Heart right ventricle (tissue), 16 donors: ENCODE data around the gene NOTCH4. TPM values are rescaled to one million over a fixed set of nuclear protein-coding genes. Genes with fewer than 3 reads are reported as not detected.
A peak's percentile ranks its signal among the peaks of the same experiment; 100 is the strongest.
"Not testable (repeated sequence)": the region's sequence is repeated elsewhere in the genome, so short reads cannot be mapped to it uniquely, and the experiment has no call there.

ENCODE experiments used
- ATAC-seq, 8 donors: fragments of 200-7000 bp; cut with Tn5 transposase; one replicate each; pipeline ENCODE4 v1.9.1; 2020; ENCODE audit warnings: mild to moderate bottlenecking in 8 of 8, moderate library complexity in 8 of 8, moderate number of reproducible peaks in 1 of 8
- DNase-seq, 2 donors: peaks; one replicate each; pipeline ENCODE4 v3.0.0-alpha.2; 2020
- H3K27ac ChIP-seq, 10 donors: fragments of 200-600 bp; sonication (generic) in 2 of 10; one replicate each; pipeline versions ENCODE4 v1.5.0 to v1.8.0; 2020 to 2022; ENCODE audit warnings: mild to moderate bottlenecking in 3 of 10
- H3K27me3 ChIP-seq, 7 donors: fragments of 200-600 bp; one replicate each; pipeline ENCODE4 v1.8.0; 2021 to 2022; ENCODE audit warnings: mild to moderate bottlenecking in 2 of 7
- H3K36me3 ChIP-seq, 9 donors: fragments of 200-600 bp; sonication (generic) in 1 of 9; one replicate each; pipeline versions ENCODE4 v1.5.0 to v1.8.0; 2020 to 2022; ENCODE audit warnings: mild to moderate bottlenecking in 2 of 9
- H3K4me1 ChIP-seq, 9 donors: fragments of 200-600 bp; sonication (generic) in 1 of 9; one replicate each; pipeline versions ENCODE4 v1.5.0 to v1.8.0; 2020 to 2022; ENCODE audit warnings: mild to moderate bottlenecking in 4 of 9
- H3K4me3 ChIP-seq, 10 donors: fragments of 200-600 bp; sonication (generic) in 2 of 10; one replicate each; pipeline versions ENCODE4 v1.5.0 to v1.8.0; 2020 to 2022; ENCODE audit warnings: mild to moderate bottlenecking in 7 of 10, moderate library complexity in 2 of 10
- H3K9me3 ChIP-seq, 11 donors: fragments of 200-600 bp in 10 of 11; sonication (generic) in 2 of 11; one replicate each; pipeline versions ENCODE4 v1.5.0 to v1.8.0; 2013 to 2022; ENCODE audit warnings: mild to moderate bottlenecking in 2 of 11, control low read depth in 1 of 11, moderate library complexity in 1 of 11
- CTCF ChIP-seq, 9 donors: fragments of 200-600 bp; sonication (generic) in 2 of 9; IDR thresholded peaks; one replicate each; pipeline versions ENCODE4 v1.5.0 to v1.8.0; 2021 to 2022; ENCODE audit warnings: antibody characterized with exemption in 9 of 9, mild to moderate bottlenecking in 5 of 9, moderate library complexity in 1 of 9
- WGBS, 2 donors: extraction: QIAGEN DNeasy Blood & Tissue Kit; methylation state at CpG; one replicate each; pipeline ENCODE4 v1.1.7; 2013; ENCODE audit warnings: inconsistent platforms in 1 of 2; 5-methylcytosine and 5-hydroxymethylcytosine counted together
- intact Hi-C, 10 donors: fragments of 100-400 bp; cut with DNase I; formaldehyde crosslinking; loops; one replicate each; pipeline versions ENCODE4 v1.11.1 to v1.14.2; 2022
- polyA plus RNA-seq, 2 donors: library from polyadenylated mRNA; stranded (reverse); fragments of 200-250 nt; gene quantifications; one replicate each; pipeline ENCODE4 v1.2.3, GENCODE V29; 2013
- total RNA-seq, 10 donors: library from RNA; stranded (reverse); fragmentation: NEBNext Ultra II Directional in 3 of 10; extraction: Animal tissue kit (Norgen Biotek cat#: 25700) in 3 of 10; gene quantifications; one replicate each; pipeline versions ENCODE4 v1.2.1 to v1.2.4, GENCODE V29; 2021 to 2023
- donor health status: Arrhythmogenic right ventricular cardiomyopathy.
- donor health status: ischemic (EF 13 %, LVEDD 7.1; RV severe dilation, severe dysfunction).
- donor health status: healthy with polysubstance abuse.
- donor health status: DM: no; HTN: yes; CAD: no.
- donor health status: DM: no; HTN: no; CAD: no.
- donor health status: ischemic (EF 25% LVEDD 6.9; RV normal size, moderate dysfunction).
- donor health status: ischemic (EF 25% LVEDD 5.7; RV mildly dilated, moderate dysfunction).
- donor health status: healthy.
- donor health status: DM: yes; HTN: yes; CAD: no.
- donor health status: Ischemic cardiomyopathy.
- donor health status: ischemic (EF 35%, LVEDD 5.7; RV mildly dilated, moderate dysfunction).
- donor health status: nonischemic (EF 11% LVEDD 7.7; RV severe dilation, severe dysfunction).
- donor health status: DM: yes; HTN: yes; CAD: no.
- donor health status: PGD.
- donor health status: ischemic (EF 29% LVEDD 5.4; RV normal size, mild dysfunction).
- donor health status: nonischemic (EF 23%, LVEDD 6.1; RV moderate dilation, normal function).

The NOTCH4 gene
- total and polyA plus RNA-seq, 12 donors: 17.4 to 123 (median 23.9) TPM

- TF ChIP-seq CTCF (IDR thresholded peaks at IDR 0.05): no peak
- no peaks in the 10 kb centered on the region for H3K9me3 ChIP-seq
- 60 to 66% methylated on average over 12 of the region's 12 CpGs for WGBS, 2 donors
- peaks cover 19 to 86% (median 68%) of the 10 kb centered on the region in 9 donors for H3K4me1 ChIP-seq
- DNase-seq (no peak), ATAC-seq (no peak)
- H3K27me3 ChIP-seq: no peaks in the 10 kb centered on the region
- intact Hi-C loops: no loop called here
- H3K4me3 ChIP-seq: peak overlapping the region in 1 of 10 donors; percentile 82
- peaks cover 0 to 50% (median 21%) of the 10 kb centered on the region in 9 donors for H3K36me3 ChIP-seq
- peak overlapping the region in 9 of 10 donors; percentile 60 to 99 (median 76) for H3K27ac ChIP-seq
Measured at GRCh38 chr6:32187009-32187709, 36.7 kb downstream of the NOTCH4 start.

GRCh38 chr6:32186151-32186840 lies 37.6 kb downstream of the NOTCH4 start:
- H3K27me3 ChIP-seq, H3K9me3 ChIP-seq, ATAC-seq, H3K4me3 ChIP-seq, intact Hi-C loops, DNase-seq: not testable (repeated sequence)
- H3K27ac ChIP-seq: peak overlapping the region; percentile 60 to 99 (median 76)
- H3K36me3 ChIP-seq: peaks cover 0 to 58% (median 21%) of the 10 kb centered on the region in 9 donors
- peaks cover 19 to 86% (median 63%) of the 10 kb centered on the region in 9 donors for H3K4me1 ChIP-seq
- 60 to 64% methylated on average over 10 of the region's 10 CpGs for WGBS, 2 donors

- H3K27ac ChIP-seq: peak overlapping the region; percentile 60 to 99 (median 76)
- H3K4me3 ChIP-seq, H3K9me3 ChIP-seq, H3K27me3 ChIP-seq, intact Hi-C loops: not testable (repeated sequence)
- peaks cover 0 to 64% (median 21%) of the 10 kb centered on the region in 9 donors for H3K36me3 ChIP-seq
- DNase-seq: peak; percentile 81 to 89
- 16 to 18% methylated on average over 11 of the region's 11 CpGs for WGBS, 2 donors
- peak; percentile 45 to 76 (median 56) for ATAC-seq
- H3K4me1 ChIP-seq: peaks cover 16 to 86% (median 58%) of the 10 kb centered on the region in 9 donors
Measured at GRCh38 chr6:32185681-32186131, 38.2 kb downstream of the NOTCH4 start.

- WGBS, 2 donors: 71 to 72% methylated on average over 6 of the region's 6 CpGs
- H3K9me3 ChIP-seq: no peaks in the 10 kb centered on the region
- no peak for TF ChIP-seq CTCF (IDR thresholded peaks at IDR 0.05)
- peaks cover 0 to 76% (median 26%) of the 10 kb centered on the region in 9 donors for H3K36me3 ChIP-seq
- no peak for DNase-seq
- H3K27me3 ChIP-seq: no peaks in the 10 kb centered on the region
- no peak within 1 kb of the TSS for H3K4me3 ChIP-seq
- ATAC-seq: no peak
- H3K27ac ChIP-seq: peak within 1 kb of the TSS; percentile 22 to 99 (median 75)
- intact Hi-C loops: no loop called here
- peaks cover 20 to 97% (median 64%) of the 10 kb centered on the region in 9 donors for H3K4me1 ChIP-seq
Measured at GRCh38 chr6:32184084-32184640, 39.7 kb downstream of the NOTCH4 start, which contains the start of gene AGER. Gene AGER, minus strand, starts transcription at chr6:32184253. Its CDS starts 31 bp downstream, at chr6:32184222.

- ATAC-seq (peak in 1 of 8 donors; percentile 18), DNase-seq (peak in 1 of 2 donors; percentile 60)
- Histone ChIP-seq H3K27me3 (no peaks in the 10 kb centered on the region), H3K4me1 (peaks cover 18 to 97% (median 65%) of the 10 kb centered on the region in 9 donors), H3K27ac (peak overlapping the region; percentile 22 to 99 (median 66)), H3K36me3 (peaks cover 0 to 76% (median 26%) of the 10 kb centered on the region in 9 donors), H3K9me3 (no peaks in the 10 kb centered on the region), H3K4me3 (no peak overlapping the region)
- no peak for TF ChIP-seq CTCF (IDR thresholded peaks at IDR 0.05)
- 64 to 71% methylated on average over 15 of the region's 15 CpGs for WGBS, 2 donors
- intact Hi-C loops: no loop called here
Measured at GRCh38 chr6:32183483-32184083, 40.3 kb downstream of the NOTCH4 start.
